H7 (cell line): ENCODE data around the gene FAM168B. TPM values are rescaled to one million over a fixed set of nuclear protein-coding genes. Genes with fewer than 3 reads are reported as not detected.

Experiments
- DNase-seq: peaks from one replicate; pipeline ENCODE4 v3.0.0; 2012
- H3K27me3 ChIP-seq: 2 replicates; pipeline ENCODE4 v1.6.0; 2011; ENCODE audit warnings: mild to moderate bottlenecking, low read length; ENCODE audit not compliant: control insufficient read depth, insufficient read depth
- H3K36me3 ChIP-seq: replicated peaks from 2 replicates; pipeline ENCODE4 v1.5.1; 2011; ENCODE audit warnings: low read length; ENCODE audit not compliant: control insufficient read depth, insufficient read depth
- H3K4me3 ChIP-seq: 2 replicates; pipeline ENCODE4 v1.5.1; 2011; ENCODE audit warnings: low read depth, mild to moderate bottlenecking, control low read depth, low read length, moderate library complexity; ENCODE audit not compliant: insufficient read depth
- total RNA-seq: library from RNA; depleted of rRNA; stranded (reverse); fragments of >200 nt; shearing (Covaris generic); gene quantifications from 2 replicates; pipeline ENCODE4 v1.2.3, GENCODE V29; 2014

The FAM168B gene
- total RNA-seq, 1 experiment from 2014 or later = 57.6 TPM

DNA sequence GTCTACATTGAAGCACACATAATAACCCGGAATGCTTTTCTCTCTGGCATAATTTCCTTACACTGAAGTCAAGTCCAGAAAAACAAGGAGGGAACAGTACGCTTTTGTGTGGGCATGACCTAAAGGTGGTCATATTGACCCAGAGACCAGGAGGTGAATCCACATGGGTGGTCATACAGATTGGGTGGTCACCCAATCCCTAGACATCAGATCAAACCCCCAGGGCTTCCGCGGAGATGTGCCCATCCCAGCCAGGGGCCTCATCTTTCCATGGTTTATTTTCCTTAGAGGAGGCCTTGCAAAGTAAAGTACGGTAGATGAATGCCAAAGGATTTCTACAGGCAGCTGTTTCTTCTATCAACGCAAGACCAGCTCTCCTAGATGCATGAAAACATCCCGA lies 38.8 kb downstream of the FAM168B start:
- DNase-seq = no peak
- no peaks in the 10 kb centered on the region for H3K27me3 ChIP-seq
- peaks cover 31% of the 10 kb centered on the region for H3K36me3 ChIP-seq
- no peak overlapping the region for H3K4me3 ChIP-seq

GRCh38 chr2:131052741-131053263 lies 40.5 kb downstream of the FAM168B start:
- Histone ChIP-seq H3K4me3 (no peak overlapping the region), H3K27me3 (no peaks in the 10 kb centered on the region), H3K36me3 (peaks cover 35% of the 10 kb centered on the region)
- DNase-seq = no peak

GRCh38 chr2:131050896-131051295 lies 42.4 kb downstream of the FAM168B start:
- H3K36me3 ChIP-seq = peaks cover 39% of the 10 kb centered on the region
- H3K27me3 ChIP-seq = no peaks in the 10 kb centered on the region
- no peak for DNase-seq
- no peak overlapping the region for H3K4me3 ChIP-seq

- Histone ChIP-seq H3K4me3 (no peak overlapping the region), H3K27me3 (no peaks in the 10 kb centered on the region), H3K36me3 (peaks cover 26% of the 10 kb centered on the region)
- no peak for DNase-seq
Measured at GRCh38 chr2:131049150-131049718, 44.0 kb downstream of the FAM168B start.

- no peak for DNase-seq
- H3K4me3 ChIP-seq = no peak overlapping the region
- H3K36me3 ChIP-seq = peaks cover 24% of the 10 kb centered on the region
- H3K27me3 ChIP-seq = no peaks in the 10 kb centered on the region
Measured at GRCh38 chr2:131048641-131049040, 44.6 kb downstream of the FAM168B start.

- H3K4me3 ChIP-seq = no peak overlapping the region
- no peak for DNase-seq
- no peaks in the 10 kb centered on the region for H3K27me3 ChIP-seq
- H3K36me3 ChIP-seq = peaks cover 22% of the 10 kb centered on the region
Measured at GRCh38 chr2:131047920-131048560, 45.2 kb downstream of the FAM168B start.

DNA sequence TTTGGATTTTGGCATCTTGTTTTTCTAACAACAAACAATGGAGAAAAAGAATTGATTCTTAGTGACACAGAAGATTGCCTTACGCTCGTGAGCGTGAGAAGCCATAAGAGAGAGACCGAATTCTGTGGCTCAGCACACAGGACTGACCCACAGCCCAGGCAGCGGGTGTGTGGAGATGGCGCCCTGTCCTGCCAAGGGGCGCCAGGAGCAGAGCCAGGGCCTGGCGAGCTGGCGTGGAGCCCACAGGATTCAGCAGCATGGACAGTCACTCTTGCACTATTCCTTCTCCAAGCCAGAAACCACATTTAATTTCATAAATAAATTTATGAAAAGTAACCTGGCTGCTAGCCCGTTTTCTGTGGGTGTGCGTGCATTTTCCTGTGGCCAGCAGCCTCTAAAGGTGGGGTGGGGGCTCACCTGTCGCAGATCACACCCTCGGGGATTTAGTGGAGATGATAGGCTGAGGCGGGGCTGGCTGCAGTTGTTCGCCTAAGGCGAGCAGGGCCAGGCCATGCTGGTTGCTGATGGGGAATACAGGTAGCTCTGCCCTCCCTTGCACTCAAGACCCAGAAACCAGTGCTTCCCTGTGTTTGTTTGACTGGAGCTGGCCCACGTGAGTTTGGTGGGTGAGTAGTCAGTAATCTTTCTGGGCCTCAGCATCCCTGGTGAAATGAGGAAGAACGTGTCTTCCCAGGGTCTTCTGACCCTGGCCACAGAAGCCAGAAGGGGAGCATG lies 46.2 kb downstream of the FAM168B start:
- Histone ChIP-seq H3K4me3 (no peak overlapping the region), H3K36me3 (peaks cover 15% of the 10 kb centered on the region), H3K27me3 (no peaks in the 10 kb centered on the region)
- peak; percentile 51 for DNase-seq

DNA sequence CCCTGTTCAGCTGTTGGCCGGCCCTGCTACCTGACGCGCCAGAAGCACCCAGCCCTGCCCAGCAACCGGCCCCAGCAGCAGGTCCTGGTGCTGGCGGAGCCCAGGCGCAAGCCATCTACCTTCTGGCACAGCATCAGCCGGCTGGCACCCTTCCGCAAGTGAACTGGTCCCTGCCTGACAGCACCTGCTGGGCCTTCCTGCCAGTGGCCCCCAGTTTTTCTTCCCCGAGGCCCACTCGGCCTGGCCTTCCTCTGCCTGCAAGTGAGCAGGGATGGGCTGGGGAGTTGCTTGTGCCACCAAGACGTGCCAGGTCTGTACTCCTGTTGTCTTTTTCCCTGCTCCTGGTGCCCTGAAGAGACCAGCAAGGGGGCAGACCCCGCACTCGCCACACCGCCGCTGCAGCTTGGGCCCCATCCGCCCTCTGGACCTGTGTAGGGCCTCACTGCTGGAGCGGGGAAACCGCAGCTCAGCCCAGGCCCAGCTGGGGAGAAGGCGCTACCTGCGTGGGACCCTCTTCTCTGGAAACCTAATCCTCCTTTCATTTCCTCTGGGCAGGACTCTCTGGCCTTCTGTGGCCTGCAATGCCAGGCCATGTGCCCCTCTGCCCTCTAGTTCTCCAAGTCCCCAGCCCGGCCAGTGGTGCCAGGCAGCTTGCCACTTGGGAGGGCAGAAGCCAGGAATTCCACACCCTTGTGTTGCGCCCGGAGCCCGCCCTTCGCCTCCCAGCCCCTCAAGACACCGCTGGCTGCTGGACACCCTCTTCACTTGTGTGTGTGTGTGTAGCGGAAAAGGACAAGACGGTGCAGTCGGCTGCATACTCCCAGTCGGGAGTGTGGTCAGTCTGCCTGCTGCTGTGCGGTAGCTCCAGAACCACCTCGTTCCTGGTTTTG lies 47.0 kb downstream of the FAM168B start:
- peaks cover 12% of the 10 kb centered on the region for H3K36me3 ChIP-seq
- no peak overlapping the region for H3K4me3 ChIP-seq
- H3K27me3 ChIP-seq = no peaks in the 10 kb centered on the region
- peak; percentile 61 for DNase-seq

- peak; percentile 63 for DNase-seq
- Histone ChIP-seq H3K36me3 (peaks cover 12% of the 10 kb centered on the region), H3K27me3 (no peaks in the 10 kb centered on the region), H3K4me3 (no peak overlapping the region)
Measured at GRCh38 chr2:131045286-131046027, 47.8 kb downstream of the FAM168B start.

GRCh38 chr2:131044757-131045150 lies 48.5 kb downstream of the FAM168B start:
- Histone ChIP-seq H3K4me3 (no peak overlapping the region), H3K27me3 (no peaks in the 10 kb centered on the region), H3K36me3 (peaks cover 10% of the 10 kb centered on the region)
- DNase-seq = no peak

- DNase-seq = peak; percentile 79
- H3K27me3 ChIP-seq = no peaks in the 10 kb centered on the region
- peaks cover 10% of the 10 kb centered on the region for H3K36me3 ChIP-seq
- no peak overlapping the region for H3K4me3 ChIP-seq
Measured at GRCh38 chr2:131044075-131044756, 49.0 kb downstream of the FAM168B start.

DNA sequence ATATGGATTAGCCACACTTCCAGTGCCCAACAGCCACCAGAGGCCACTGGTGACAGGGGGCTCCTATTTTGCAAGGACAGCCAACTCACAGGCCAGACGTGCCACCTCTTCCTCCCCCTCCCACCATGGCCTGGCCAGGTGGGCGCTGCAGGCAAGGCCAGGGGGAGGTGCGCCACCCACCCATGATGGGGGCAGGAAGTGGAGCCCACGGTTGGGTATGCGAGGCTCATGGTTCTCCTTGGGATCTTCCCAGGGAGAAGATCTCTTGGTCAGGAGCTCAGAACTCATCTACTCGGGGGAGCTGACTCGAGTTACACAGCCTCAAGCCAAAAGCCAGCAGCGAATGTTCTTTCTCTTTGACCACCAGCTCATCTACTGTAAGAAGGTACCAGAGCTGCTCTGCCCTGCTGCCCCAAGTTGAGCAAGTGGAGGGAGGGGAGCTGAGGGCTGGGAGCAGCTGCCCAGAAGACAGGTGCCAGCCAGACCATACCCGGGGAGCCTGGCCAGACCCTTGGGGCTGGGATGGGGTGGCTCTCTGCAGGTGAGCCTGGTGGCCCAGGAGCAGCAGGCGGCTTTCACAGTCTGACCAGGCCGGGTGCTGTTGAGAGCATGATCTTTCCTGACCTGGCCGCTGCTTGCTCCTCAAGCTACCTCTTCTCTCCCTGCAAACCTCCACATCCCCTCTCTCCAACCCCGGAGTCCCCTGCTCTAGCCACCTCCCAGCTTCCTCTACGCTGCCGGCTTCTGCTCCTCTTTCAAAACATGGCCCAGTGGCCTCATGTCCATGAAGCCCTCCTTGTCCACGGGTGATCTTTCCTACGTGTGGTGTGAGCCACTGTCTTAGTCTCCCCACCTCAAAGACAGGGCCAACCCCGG lies 49.8 kb downstream of the FAM168B start:
- H3K27me3 ChIP-seq = no peaks in the 10 kb centered on the region
- peak; percentile 54 for DNase-seq
- peaks cover 6% of the 10 kb centered on the region for H3K36me3 ChIP-seq
- H3K4me3 ChIP-seq = no peak overlapping the region
